Fibroblast of mammary gland (primary cell): ENCODE data around the gene KATNB1.
A peak's percentile ranks its signal among the peaks of the same experiment; 100 is the strongest.

ENCODE experiments used
- DNase-seq: peaks from one replicate; pipeline ENCODE4 v3.0.0-alpha.2; 2010; ENCODE audit warnings: low read depth
- H3K4me3 ChIP-seq: 2 replicates; pipeline ENCODE4 v1.5.1; 2011; ENCODE audit warnings: low read depth, mild to moderate bottlenecking, low read length, moderate library complexity; ENCODE audit not compliant: control insufficient read depth
- TF ChIP-seq, protein P1 (sequence below): conservative IDR thresholded peaks from 2 replicates; pipeline ENCODE4 v1.5.1; 2011; ENCODE audit warnings: low read depth, low read length, inconsistent platforms; ENCODE audit not compliant: control insufficient read depth, insufficient read depth

The KATNB1 gene

DNA sequence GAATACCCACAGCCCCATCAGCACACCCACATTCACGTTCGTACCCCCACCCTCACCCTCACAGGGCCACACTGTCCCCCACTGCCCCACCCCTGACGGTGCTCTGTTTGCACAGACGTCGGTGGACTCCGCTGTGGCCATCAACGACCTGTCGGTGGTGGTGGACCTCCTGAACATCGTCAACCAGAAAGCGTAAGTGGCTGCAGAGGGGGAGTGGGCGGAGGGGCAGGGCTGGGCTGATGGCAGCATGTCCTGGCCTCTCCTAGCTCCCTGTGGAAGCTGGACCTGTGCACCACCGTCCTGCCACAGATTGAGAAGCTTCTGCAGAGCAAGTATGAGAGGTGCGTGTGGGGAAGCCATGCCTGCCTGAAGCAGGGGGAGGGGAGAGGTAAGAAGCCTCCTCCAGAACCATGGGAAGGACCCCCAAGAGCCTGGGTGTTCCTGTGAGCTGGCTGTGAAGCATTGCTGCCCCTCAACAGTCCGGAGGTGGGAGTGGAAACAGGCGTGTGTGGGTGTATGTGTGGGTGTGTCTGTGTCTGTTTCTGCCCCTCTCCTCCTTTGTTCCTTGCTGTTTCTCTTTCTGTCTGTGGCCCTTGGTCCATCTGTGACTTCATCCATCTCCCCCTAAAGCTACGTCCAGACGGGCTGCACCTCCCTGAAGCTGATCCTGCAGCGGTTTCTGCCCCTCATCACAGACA, 20.3 kb downstream of the KATNB1 start:
- no peak overlapping the region for H3K4me3 ChIP-seq
- DNase-seq, result no peak
- TF ChIP-seq, protein P1, sequence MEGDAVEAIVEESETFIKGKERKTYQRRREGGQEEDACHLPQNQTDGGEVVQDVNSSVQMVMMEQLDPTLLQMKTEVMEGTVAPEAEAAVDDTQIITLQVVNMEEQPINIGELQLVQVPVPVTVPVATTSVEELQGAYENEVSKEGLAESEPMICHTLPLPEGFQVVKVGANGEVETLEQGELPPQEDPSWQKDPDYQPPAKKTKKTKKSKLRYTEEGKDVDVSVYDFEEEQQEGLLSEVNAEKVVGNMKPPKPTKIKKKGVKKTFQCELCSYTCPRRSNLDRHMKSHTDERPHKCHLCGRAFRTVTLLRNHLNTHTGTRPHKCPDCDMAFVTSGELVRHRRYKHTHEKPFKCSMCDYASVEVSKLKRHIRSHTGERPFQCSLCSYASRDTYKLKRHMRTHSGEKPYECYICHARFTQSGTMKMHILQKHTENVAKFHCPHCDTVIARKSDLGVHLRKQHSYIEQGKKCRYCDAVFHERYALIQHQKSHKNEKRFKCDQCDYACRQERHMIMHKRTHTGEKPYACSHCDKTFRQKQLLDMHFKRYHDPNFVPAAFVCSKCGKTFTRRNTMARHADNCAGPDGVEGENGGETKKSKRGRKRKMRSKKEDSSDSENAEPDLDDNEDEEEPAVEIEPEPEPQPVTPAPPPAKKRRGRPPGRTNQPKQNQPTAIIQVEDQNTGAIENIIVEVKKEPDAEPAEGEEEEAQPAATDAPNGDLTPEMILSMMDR, result no peak

DNA sequence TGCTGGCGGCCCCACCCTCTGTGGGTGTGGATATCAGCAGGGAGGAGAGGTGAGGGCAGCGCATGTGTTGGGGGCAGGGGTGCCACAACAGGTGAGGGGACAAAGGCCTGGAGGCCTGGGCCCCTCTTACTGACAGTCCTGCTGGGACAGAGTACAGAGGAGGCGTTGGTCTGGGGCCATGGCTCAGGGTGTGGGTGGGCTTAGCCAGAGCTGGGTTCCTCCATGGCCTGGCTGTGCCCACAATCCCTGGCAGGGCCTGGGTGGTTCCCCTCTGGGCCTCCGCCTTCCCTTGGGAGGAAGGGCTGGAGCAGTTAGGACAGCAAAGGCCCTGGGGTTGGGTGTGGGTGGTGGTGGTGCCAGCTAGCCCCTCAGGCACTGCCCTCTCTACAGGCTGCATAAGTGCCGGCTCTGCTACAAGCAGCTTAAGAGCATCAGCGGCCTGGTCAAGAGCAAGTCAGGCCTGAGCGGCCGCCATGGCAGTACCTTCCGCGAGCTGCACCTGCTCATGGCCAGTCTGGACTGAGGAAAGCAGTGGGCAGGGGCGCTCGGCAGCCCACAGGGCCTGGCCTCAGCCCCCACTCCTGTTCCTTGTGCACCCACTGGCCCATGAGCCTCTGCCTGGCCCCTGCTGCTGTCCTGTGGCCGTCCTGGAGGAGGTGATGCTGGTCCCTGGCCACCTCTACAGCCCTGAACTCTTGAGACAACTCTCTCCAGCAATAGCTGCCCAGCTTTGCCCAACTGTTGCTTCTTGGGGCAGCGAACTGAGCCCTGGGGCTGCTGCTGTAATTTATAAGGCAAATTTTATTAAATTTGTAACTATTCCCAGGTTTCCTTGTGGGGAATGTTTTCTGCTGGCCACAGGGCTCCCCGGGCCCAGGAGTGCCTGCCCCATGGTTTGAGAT, 21.1 kb downstream of the KATNB1 start:
- TF ChIP-seq, protein P1, result no peak
- H3K4me3 ChIP-seq, result no peak overlapping the region
- no peak for DNase-seq

DNA sequence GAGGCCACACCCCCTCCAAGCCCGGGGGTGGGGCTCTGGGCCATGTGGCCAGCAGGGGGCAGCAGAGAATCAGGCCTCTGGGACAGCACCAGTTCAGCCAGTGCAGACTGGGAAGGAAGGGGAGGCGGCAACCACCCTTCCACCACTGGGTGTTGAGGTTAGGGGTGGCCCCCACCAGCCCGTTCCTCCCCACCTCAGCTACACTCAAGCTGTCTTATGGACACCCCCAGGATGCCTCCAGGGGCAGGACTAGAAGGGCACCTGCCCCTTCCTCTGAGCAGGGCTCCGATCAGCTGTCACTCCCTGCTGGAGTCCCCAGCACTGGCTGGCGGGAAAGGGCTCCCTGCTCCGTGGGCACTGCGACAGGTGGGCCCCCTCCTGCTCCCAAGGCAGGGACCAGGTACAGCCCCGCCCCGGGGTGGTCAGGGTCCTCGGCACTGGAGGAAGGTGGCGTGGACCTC, 21.8 kb downstream of the KATNB1 start:
- H3K4me3 ChIP-seq, result no peak overlapping the region
- peak; percentile 70 for DNase-seq
- TF ChIP-seq, protein P1, result peak; percentile 91

GRCh38 chr16:57757883-57758282, 22.3 kb downstream of the KATNB1 start:
- TF ChIP-seq, protein P1, result no peak

GRCh38 chr16:57758331-57759117, 23.0 kb downstream of the KATNB1 start:
- TF ChIP-seq, protein P1, result no peak
- no peak overlapping the region for H3K4me3 ChIP-seq
- DNase-seq, result no peak

More at GRCh38 chr16:57757883-57758282, 22.3 kb downstream of the KATNB1 start:
- H3K4me3 ChIP-seq, result no peak overlapping the region
- DNase-seq, result no peak

GRCh38 chr16:57759131-57759530, 23.6 kb downstream of the KATNB1 start:
- TF ChIP-seq, protein P1, result no peak
- DNase-seq, result no peak
- no peak overlapping the region for H3K4me3 ChIP-seq
